GM12878 (cell line): Measurements from ENCODE around the gene SUSD6. TPM values are rescaled to one million over a fixed set of nuclear protein-coding genes. Genes with fewer than 3 reads are reported as not detected.

Source experiments
- ATAC-seq: fragments of 200-7000 bp; cut with Tn5 transposase; 3 replicates; pipeline ENCODE4 v1.9.1; 2020; ENCODE audit warnings: mild to moderate bottlenecking, moderate library complexity
- BruUV-seq: library from RNA; stranded (reverse); fragments of 400-500 nt; replicated peaks from 2 replicates; lab custom pipeline; 2021; lab: Mats Ljungman, UMichigan
- CTCF ChIA-PET: fragments of 300-600 bp; sonication (Branson Sonifier 250); formaldehyde crosslinking; extraction: SDS; loops from one replicate; lab custom pipeline; 2021; ENCODE audit warnings: inconsistent platforms; lab: Yijun Ruan, JAX
- POLR2A ChIA-PET: fragments of 350-600 bp; formaldehyde crosslinking; extraction: SDS; loops from one replicate; lab custom pipeline; 2021; ENCODE audit warnings: inconsistent platforms; lab: Charles Lee
- RAD21 ChIA-PET: fragments of 300-600 bp; sonication (Branson Sonifier 250); formaldehyde crosslinking; loops from one replicate; lab custom pipeline; 2023; ENCODE audit warnings: antibody characterized with exemption; ENCODE audit not compliant: unreplicated experiment; lab: Charles Lee
- SMC1A ChIA-PET: fragments of 300-600 bp; sonication (Branson Sonifier 250); formaldehyde crosslinking; loops from one replicate; lab custom pipeline; 2023; ENCODE audit not compliant: unreplicated experiment, uncharacterized antibody; lab: Charles Lee
- DNase-seq: peaks from one replicate; pipeline ENCODE4 v3.0.0-alpha.2; 2011; ENCODE audit warnings: low read depth, low spot score
- FAIRE-seq: peaks from 3 replicates; lab custom pipeline; 2011; peaks lifted over from hg19 to GRCh38; lab: Jason Lieb, UNC
- H2AFZ ChIP-seq: 2 replicates; pipeline ENCODE4 v1.6.0; 2011; ENCODE audit warnings: low read depth, low read length, control low read depth; ENCODE audit not compliant: control insufficient read depth
- H3K27ac ChIP-seq: 2 replicates; pipeline ENCODE4 v1.5.1; 2011; ENCODE audit warnings: control low read depth; ENCODE audit not compliant: control insufficient read depth, insufficient read depth
- H3K27me3 ChIP-seq, 2 experiments: replicated peaks in 1 of 2; 2 replicates each; pipeline versions ENCODE4 v1.6.0 to v1.6.1; 2011; ENCODE audit warnings: low read length in 1 of 2; ENCODE audit not compliant: control insufficient read depth in 2 of 2, insufficient read depth in 2 of 2
- H3K36me3 ChIP-seq, 2 experiments: 2 replicates each; pipeline ENCODE4 v1.5.1; 2011; ENCODE audit warnings: low read length in 1 of 2; ENCODE audit not compliant: control insufficient read depth in 2 of 2, insufficient read depth in 2 of 2
- H3K4me1 ChIP-seq: 2 replicates; pipeline ENCODE4 v1.6.1; 2011; ENCODE audit warnings: mild to moderate bottlenecking, low read length, moderate library complexity, mixed read lengths; ENCODE audit not compliant: control insufficient read depth, insufficient read depth
- H3K4me2 ChIP-seq: 2 replicates; pipeline ENCODE4 v1.6.0; 2011; ENCODE audit warnings: control low read depth; ENCODE audit not compliant: control insufficient read depth, insufficient read depth
- H3K4me3 ChIP-seq: fragments of 200-600 bp; sonication (generic); 2 replicates; pipeline ENCODE4 v1.5.1; 2016
- H3K79me2 ChIP-seq: 2 replicates; pipeline ENCODE4 v1.6.0; 2011; ENCODE audit warnings: low read length; ENCODE audit not compliant: control insufficient read depth, insufficient read depth
- H3K9ac ChIP-seq: 2 replicates; pipeline ENCODE4 v1.8.0; 2011; ENCODE audit warnings: low read length, control low read depth, mixed read lengths; ENCODE audit not compliant: control insufficient read depth, insufficient read depth
- H3K9me3 ChIP-seq: replicated peaks from 3 replicates; pipeline ENCODE4 v1.5.1; 2011; ENCODE audit warnings: mild to moderate bottlenecking, low read length; ENCODE audit not compliant: control insufficient read depth, insufficient read depth
- H4K20me1 ChIP-seq: 2 replicates; pipeline ENCODE4 v1.6.0; 2011; ENCODE audit not compliant: control insufficient read depth, insufficient read depth
- ATF3 ChIP-seq: IDR thresholded peaks from 2 replicates; pipeline ENCODE4 v1.6.1; 2011; ENCODE audit warnings: low read depth, mild to moderate bottlenecking, low read length, moderate library complexity, borderline replicate concordance; ENCODE audit errors: extremely low read depth
- CEBPB ChIP-seq, 2 experiments: fragments of 150-350 bp in 1 of 2; IDR thresholded peaks; 2 replicates each; pipeline ENCODE4 v1.6.1; 2012 to 2014; ENCODE audit warnings: low read depth in 2 of 2, low read length in 2 of 2, borderline replicate concordance in 1 of 2, inconsistent platforms in 1 of 2
- FOXM1 ChIP-seq: IDR thresholded peaks from 2 replicates; pipeline ENCODE4 v1.6.1; 2012; ENCODE audit warnings: low read depth, mild to moderate bottlenecking, inconsistent platforms, low read length, moderate library complexity
- MYB ChIP-seq: fragments of 150-350 bp; IDR thresholded peaks from 2 replicates; pipeline ENCODE4 v1.6.1; 2014; ENCODE audit warnings: mild to moderate bottlenecking, low read depth, low read length, borderline replicate concordance
- NR2C2 ChIP-seq: IDR thresholded peaks from 2 replicates; pipeline ENCODE4 v1.6.1; 2011; ENCODE audit warnings: borderline replicate concordance, low read depth; ENCODE audit not compliant: control insufficient read depth, insufficient read length
- NR2F1 ChIP-seq: fragments of 450-650 bp; conservative IDR thresholded peaks from 2 replicates; pipeline ENCODE4 v1.6.1; 2017; ENCODE audit warnings: mild to moderate bottlenecking
- PBX3 ChIP-seq: IDR thresholded peaks from 2 replicates; pipeline ENCODE4 v1.6.1; 2011; ENCODE audit warnings: mild to moderate bottlenecking, low read depth, low read length, moderate library complexity; ENCODE audit not compliant: insufficient replicate concordance
- RB1 ChIP-seq: fragments of 450-650 bp; formaldehyde crosslinking; IDR thresholded peaks from 2 replicates; pipeline ENCODE4 v1.6.1; 2017; ENCODE audit warnings: mild to moderate bottlenecking, borderline replicate concordance
- USF1 ChIP-seq: IDR thresholded peaks from 2 replicates; pipeline ENCODE4 v1.6.1; 2011; ENCODE audit warnings: borderline replicate concordance, low read depth, mild to moderate bottlenecking, moderate library complexity, mixed read lengths, low read length; ENCODE audit not compliant: insufficient read depth; ENCODE audit errors: extremely low read length
- ZBTB4 ChIP-seq: fragments of 450-650 bp; formaldehyde crosslinking; IDR thresholded peaks from 2 replicates; pipeline ENCODE4 v1.4.0; 2022; ENCODE audit warnings: mild to moderate bottlenecking, moderate library complexity
- WGBS: methylation state at CpG from one replicate; pipeline ENCODE4 v1.1.6; 2016; ENCODE audit warnings: low lambda C conversion rate; ENCODE audit not compliant: insufficient replicate concordance, insufficient coverage; ENCODE audit errors: missing lambda C conversion rate; 5-methylcytosine and 5-hydroxymethylcytosine counted together
- in situ Hi-C: fragments of 300-500 bp; cut with MboI; formaldehyde crosslinking; loops from 9 replicates; pipeline ENCODE4 v1.14.3; 2018; ENCODE audit warnings: mixed read lengths
- intact Hi-C: fragments of 100-400 bp; cut with micrococcal nuclease; formaldehyde crosslinking; loops from one replicate; pipeline ENCODE4 v1.14.2; 2022; ENCODE audit not compliant: unreplicated experiment
- polyA plus RNA-seq, 11 experiments: library from polyadenylated mRNA; depleted of rRNA in 4 of 11; unstranded in 6 of 11; stranded (reverse) in 5 of 11; fragments of >200 nt; fragmentation: Nextera tagmentation in 4 of 11; fragmentation: Illumina TruSeq in 1 of 11; extraction: Ambion mirVana in 4 of 11; extraction: Trizol in 1 of 11; gene quantifications; 1 replicate in 1 of 11; 2 replicates in 10 of 11; pipeline versions ENCODE4 v1.2.1 to v1.2.3, GENCODE V29; 2011 to 2016; ENCODE audit warnings: inconsistent platforms in 2 of 11, missing spikeins in 2 of 11, low read depth in 1 of 11
- total RNA-seq, 4 experiments: library from RNA; depleted of rRNA in 3 of 4; stranded (reverse); fragments of >200 nt in 3 of 4; fragmentation: Illumina TruSeq in 1 of 4; extraction: Trizol in 1 of 4; gene quantifications; 2 replicates each; pipeline versions ENCODE4 v1.2.1 to v1.2.3, GENCODE V29; 2013 to 2021

Gene SUSD6
- total and polyA plus RNA-seq, 10 of the 15 experiments (the other 5 are each of a cell fraction or from before 2014, with no cell fraction given), result 6.6 to 39.8 (median 20.2) TPM

- no peak overlapping the region for H3K27ac ChIP-seq
- peaks cover 48% of the 10 kb centered on the region for H3K79me2 ChIP-seq
- RAD21 ChIA-PET, result interaction anchor here (1.0 to 1.2 kb wide), 2 partner anchors 14 to 103 kb away, joined by 3 read pairs; no protein-coding TSS in a partner anchor
- peaks cover 51% of the 10 kb centered on the region for H3K4me1 ChIP-seq
- no peaks in the 10 kb centered on the region for H3K9me3 ChIP-seq
- CTCF ChIA-PET, result interaction anchor here (1.3 to 1.6 kb wide), 2 partner anchors 10 to 18 kb away, joined by 3 read pairs; no protein-coding TSS in a partner anchor
- no peak for DNase-seq
- no peak overlapping the region for H2AFZ ChIP-seq
- no peak for FAIRE-seq
- no peak overlapping the region for H3K9ac ChIP-seq
- TF ChIP-seq RB1, result no peak
- no peak for TF ChIP-seq NR2C2
- TF ChIP-seq FOXM1, result no peak
- no peak for TF ChIP-seq ATF3
- no peak for TF ChIP-seq ZBTB4
- no peak for TF ChIP-seq USF1
- TF ChIP-seq MYB, result no peak
- TF ChIP-seq PBX3, result no peak
- no peak for TF ChIP-seq NR2F1
- no peak for TF ChIP-seq CEBPB (IDR thresholded peaks at IDR 0.05; ENCODE audit: borderline replicate concordance in 1 of 2, low read depth in 2 of 2, low read length in 2 of 2)
- H3K4me2 ChIP-seq, result no peak overlapping the region
- SMC1A ChIA-PET, result interaction anchor here (0.6 to 1.3 kb wide), 4 partner anchors 11 to 1552 kb away, joined by 3 to 5 read pairs (median 3); no protein-coding TSS in a partner anchor
- 45% methylated on average over 12 of the region's 12 CpGs for WGBS
- no peak for ATAC-seq
- no peaks in the 10 kb centered on the region for H3K27me3 ChIP-seq
- peaks cover 13 to 28% of the 10 kb centered on the region in 2 experiments for H3K36me3 ChIP-seq
- intact Hi-C loops (no loop called here), in situ Hi-C loops (no loop called here)
- no TSS peak for BruUV-seq
- no peak overlapping the region for H3K4me3 ChIP-seq
- H4K20me1 ChIP-seq, result no peaks in the 10 kb centered on the region
- POLR2A ChIA-PET, result interaction anchor here (0.9 kb wide), 1 partner anchor 89 kb away, joined by 3 read pairs; no protein-coding TSS in a partner anchor
Measured at GRCh38 chr14:69703047-69704039, 91.9 kb downstream of the SUSD6 start.
